Measurements from ENCODE around the gene NBAS.

DNA sequence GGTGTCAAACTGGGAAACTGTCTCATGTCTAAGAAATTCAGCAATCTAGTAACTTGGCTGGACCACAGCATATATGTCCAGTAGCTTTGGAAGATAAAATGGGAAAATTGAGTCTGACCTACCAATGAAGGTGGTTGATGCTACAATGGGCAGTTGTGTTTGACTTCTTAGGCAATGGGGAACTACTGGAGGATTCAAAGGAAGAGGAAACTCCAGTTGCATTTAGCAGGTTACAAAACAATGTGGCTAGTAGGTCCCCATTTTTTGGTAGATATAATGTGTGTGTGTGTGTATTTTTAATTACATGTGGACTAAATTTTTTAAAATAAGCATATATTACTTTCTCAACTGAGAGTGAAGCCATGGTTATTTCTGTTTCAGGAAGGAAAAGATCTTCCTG lies 427.7 kb downstream of the NBAS start:
- TF ChIP-seq CTCF (IDR thresholded peaks at IDR 0.05; ENCODE audit: insufficient read depth, low read length, poor library complexity, severe bottlenecking) (no peak), EZH2phosphoT487 (conservative IDR thresholded peaks at IDR 0.05; ENCODE audit: low read length) (no peak)

Measured in SU-DHL-6 (cell line).